Measurements from ENCODE around the gene LILRB5. TPM values are rescaled to one million over a fixed set of nuclear protein-coding genes. Genes with fewer than 3 reads are reported as not detected.

Gene LILRB5
- total RNA-seq (1 to 10 TPM; 2.2 to 5.8 TPM), polyA plus RNA-seq (1 to 10 TPM; 3.2 to 3.8 TPM)
- long read RNA-seq, donor 1: 0 reads
- long read RNA-seq, donor 2: 0 reads
- long read RNA-seq, donor 3: 0 reads
- long read RNA-seq, donor 4: 0 reads
- long read RNA-seq, donor 5: 0 reads

- no peak for DNase-seq
- TF ChIP-seq, protein P1, sequence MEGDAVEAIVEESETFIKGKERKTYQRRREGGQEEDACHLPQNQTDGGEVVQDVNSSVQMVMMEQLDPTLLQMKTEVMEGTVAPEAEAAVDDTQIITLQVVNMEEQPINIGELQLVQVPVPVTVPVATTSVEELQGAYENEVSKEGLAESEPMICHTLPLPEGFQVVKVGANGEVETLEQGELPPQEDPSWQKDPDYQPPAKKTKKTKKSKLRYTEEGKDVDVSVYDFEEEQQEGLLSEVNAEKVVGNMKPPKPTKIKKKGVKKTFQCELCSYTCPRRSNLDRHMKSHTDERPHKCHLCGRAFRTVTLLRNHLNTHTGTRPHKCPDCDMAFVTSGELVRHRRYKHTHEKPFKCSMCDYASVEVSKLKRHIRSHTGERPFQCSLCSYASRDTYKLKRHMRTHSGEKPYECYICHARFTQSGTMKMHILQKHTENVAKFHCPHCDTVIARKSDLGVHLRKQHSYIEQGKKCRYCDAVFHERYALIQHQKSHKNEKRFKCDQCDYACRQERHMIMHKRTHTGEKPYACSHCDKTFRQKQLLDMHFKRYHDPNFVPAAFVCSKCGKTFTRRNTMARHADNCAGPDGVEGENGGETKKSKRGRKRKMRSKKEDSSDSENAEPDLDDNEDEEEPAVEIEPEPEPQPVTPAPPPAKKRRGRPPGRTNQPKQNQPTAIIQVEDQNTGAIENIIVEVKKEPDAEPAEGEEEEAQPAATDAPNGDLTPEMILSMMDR (IDR thresholded peaks at IDR 0.05; ENCODE audit: control extremely low read depth, extremely low read depth): no peak
These were observed at the start of gene LILRB5 for GRCh38 chr19:54257116-54257480. Gene LILRB5, minus strand, starts transcription at chr19:54257273. Its CDS starts 80 bp downstream, at chr19:54257193.

GRCh38 chr19:54305141-54305540 lies 48.1 kb upstream of the LILRB5 start:
- no peaks in the 10 kb centered on the region for H3K4me1 ChIP-seq (ENCODE audit: control insufficient read depth in 5 of 5, insufficient read depth in 5 of 5, low read length in 5 of 5)
- WGBS, 2 donors: 83 to 92% methylated on average over 1 of the region's 1 CpG
- H3K9ac ChIP-seq (ENCODE audit: insufficient read depth in 1 of 2, low read length in 2 of 2): no peak overlapping the region
- H3K9me3 ChIP-seq (ENCODE audit: control insufficient read depth in 4 of 4, insufficient read depth in 3 of 4, low read length in 3 of 4): peaks cover 0 to 1% (median 0%) of the 10 kb centered on the region in 4 donors
- no peak for DNase-seq
- ATAC-seq (ENCODE audit: insufficient read depth, low FRiP score): no peak
- H3K27ac ChIP-seq (ENCODE audit: low read depth in 1 of 2, low read length in 1 of 2): no peak overlapping the region
- TF ChIP-seq, protein P1 (IDR thresholded peaks at IDR 0.05; ENCODE audit: control extremely low read depth, extremely low read depth): no peak
- no peak overlapping the region for H3K4me3 ChIP-seq
- H3K27me3 ChIP-seq (ENCODE audit: control insufficient read depth in 3 of 3, insufficient read depth in 3 of 3, low read length in 2 of 3): no peaks in the 10 kb centered on the region
- H3K36me3 ChIP-seq (ENCODE audit: control insufficient read depth in 4 of 4, insufficient read depth in 4 of 4, low read length in 4 of 4): no peaks in the 10 kb centered on the region

More at GRCh38 chr19:54257116-54257480, at the start of gene LILRB5:
- Histone ChIP-seq H3K9ac (ENCODE audit: insufficient read depth in 1 of 2, low read length in 2 of 2) (no peak within 1 kb of the TSS), H3K4me1 (ENCODE audit: control insufficient read depth in 5 of 5, insufficient read depth in 5 of 5, low read length in 5 of 5) (no peaks in the 10 kb centered on the region), H3K27ac (ENCODE audit: low read depth in 1 of 2, low read length in 1 of 2) (no peak within 1 kb of the TSS), H3K36me3 (ENCODE audit: control insufficient read depth in 4 of 4, insufficient read depth in 4 of 4, low read length in 4 of 4) (no peaks in the 10 kb centered on the region), H3K27me3 (ENCODE audit: control insufficient read depth in 3 of 3, insufficient read depth in 3 of 3, low read length in 2 of 3) (peaks cover 0 to 4% (median 0%) of the 10 kb centered on the region in 3 donors), H3K4me3 (no peak within 1 kb of the TSS), H3K9me3 (ENCODE audit: control insufficient read depth in 4 of 4, insufficient read depth in 3 of 4, low read length in 3 of 4) (no peaks in the 10 kb centered on the region)
- no peak for ATAC-seq (ENCODE audit: insufficient read depth, low FRiP score)
- 65% methylated on average over 9 of the region's 9 CpGs for WGBS, 2 donors

GRCh38 chr19:54302257-54302656 lies 45.2 kb upstream of the LILRB5 start:
- H3K27me3 ChIP-seq (ENCODE audit: control insufficient read depth in 3 of 3, insufficient read depth in 3 of 3, low read length in 2 of 3): no peaks in the 10 kb centered on the region
- 30 to 45% methylated on average over 4 of the region's 4 CpGs for WGBS, 2 donors
- H3K9me3 ChIP-seq (ENCODE audit: control insufficient read depth in 4 of 4, insufficient read depth in 3 of 4, low read length in 3 of 4): peaks cover 0 to 1% (median 0%) of the 10 kb centered on the region in 4 donors
- no peak overlapping the region for H3K27ac ChIP-seq (ENCODE audit: low read depth in 1 of 2, low read length in 1 of 2)
- TF ChIP-seq, protein P1 (IDR thresholded peaks at IDR 0.05; ENCODE audit: control extremely low read depth, extremely low read depth): no peak
- H3K4me3 ChIP-seq: no peak overlapping the region
- no peak overlapping the region for H3K9ac ChIP-seq (ENCODE audit: insufficient read depth in 1 of 2, low read length in 2 of 2)
- H3K36me3 ChIP-seq (ENCODE audit: control insufficient read depth in 4 of 4, insufficient read depth in 4 of 4, low read length in 4 of 4): no peaks in the 10 kb centered on the region
- no peaks in the 10 kb centered on the region for H3K4me1 ChIP-seq (ENCODE audit: control insufficient read depth in 5 of 5, insufficient read depth in 5 of 5, low read length in 5 of 5)
- DNase-seq: no peak
- no peak for ATAC-seq (ENCODE audit: insufficient read depth, low FRiP score)

DNA sequence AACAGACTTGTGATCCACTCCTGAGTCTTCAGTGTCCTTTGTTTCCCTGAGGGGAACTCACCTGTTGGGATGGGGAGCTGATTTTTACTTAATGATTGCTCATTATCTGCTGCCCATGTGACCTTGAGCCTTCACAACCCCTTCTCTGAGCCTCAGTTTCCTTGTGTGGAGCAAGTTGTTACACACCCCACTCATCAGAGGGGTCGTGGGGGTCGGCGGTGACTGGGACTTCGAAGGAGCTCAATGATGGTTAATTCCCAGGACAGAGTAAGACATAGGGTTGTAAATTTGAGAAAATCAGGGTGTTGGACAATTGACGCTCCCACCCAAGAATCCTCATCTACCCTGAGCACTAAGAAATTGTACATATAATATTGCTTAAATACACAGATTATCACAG lies 42.4 kb upstream of the LILRB5 start:
- H3K27me3 ChIP-seq (ENCODE audit: control insufficient read depth in 3 of 3, insufficient read depth in 3 of 3, low read length in 2 of 3): no peaks in the 10 kb centered on the region
- DNase-seq: no peak
- TF ChIP-seq, protein P1 (IDR thresholded peaks at IDR 0.05; ENCODE audit: control extremely low read depth, extremely low read depth): no peak
- 88 to 90% methylated on average over 5 of the region's 5 CpGs for WGBS, 2 donors
- ATAC-seq (ENCODE audit: insufficient read depth, low FRiP score): no peak
- no peaks in the 10 kb centered on the region for H3K36me3 ChIP-seq (ENCODE audit: control insufficient read depth in 4 of 4, insufficient read depth in 4 of 4, low read length in 4 of 4)
- H3K27ac ChIP-seq (ENCODE audit: low read depth in 1 of 2, low read length in 1 of 2): no peak overlapping the region
- H3K4me1 ChIP-seq (ENCODE audit: control insufficient read depth in 5 of 5, insufficient read depth in 5 of 5, low read length in 5 of 5): no peaks in the 10 kb centered on the region
- no peak overlapping the region for H3K4me3 ChIP-seq
- peaks cover 0 to under 1% (median 0%) of the 10 kb centered on the region in 4 donors for H3K9me3 ChIP-seq (ENCODE audit: control insufficient read depth in 4 of 4, insufficient read depth in 3 of 4, low read length in 3 of 4)
- no peak overlapping the region for H3K9ac ChIP-seq (ENCODE audit: insufficient read depth in 1 of 2, low read length in 2 of 2)

All from lung (tissue), 16 donors.